ENCODE results near the gene LONRF3.
A peak's percentile ranks its signal among the peaks of the same experiment; 100 is the strongest.
"Not testable (repeated sequence)": the region's sequence is repeated elsewhere in the genome, so short reads cannot be mapped to it uniquely, and the experiment has no call there.

The LONRF3 gene

GRCh38 chrX:118988911-118989310 is 14.5 kb downstream of the LONRF3 start:
- no peak for DNase-seq

GRCh38 chrX:118989886-118990285 is 15.5 kb downstream of the LONRF3 start:
- no peak for DNase-seq

- DNase-seq = no peak
Observed at GRCh38 chrX:118990512-118991227, 16.3 kb downstream of the LONRF3 start.

GRCh38 chrX:118992441-118993121 is 18.2 kb downstream of the LONRF3 start:
- not testable (repeated sequence) for DNase-seq

- no peak for DNase-seq
Observed at GRCh38 chrX:119003462-119003861, 29.0 kb downstream of the LONRF3 start.

GRCh38 chrX:119004920-119005524 is 30.6 kb downstream of the LONRF3 start:
- peak; percentile 6 to 30 (median 9) for DNase-seq

GRCh38 chrX:119007189-119007770 is 32.9 kb downstream of the LONRF3 start:
- DNase-seq = no peak

GRCh38 chrX:119008110-119008744 is 33.8 kb downstream of the LONRF3 start:
- DNase-seq = peak in 2 of 5 experiments; percentile 2 to 7

GRCh38 chrX:119009071-119009470 is 34.7 kb downstream of the LONRF3 start:
- no peak for DNase-seq

GRCh38 chrX:119010491-119010890 is 36.1 kb downstream of the LONRF3 start:
- DNase-seq = no peak

GRCh38 chrX:119013164-119013563 is 38.7 kb downstream of the LONRF3 start:
- no peak for DNase-seq

GRCh38 chrX:119015407-119016237 is 41.2 kb downstream of the LONRF3 start:
- peak in 1 of 5 experiments; percentile 2 for DNase-seq

- no peak for DNase-seq
Observed at GRCh38 chrX:119017077-119017476, 42.7 kb downstream of the LONRF3 start.

GRCh38 chrX:119025900-119026299 is 51.5 kb downstream of the LONRF3 start:
- no peak for DNase-seq

- DNase-seq = not testable (repeated sequence)
Observed at GRCh38 chrX:119026344-119026743, 51.9 kb downstream of the LONRF3 start.

- DNase-seq = not testable (repeated sequence)
Observed at GRCh38 chrX:119027960-119028732, 53.7 kb downstream of the LONRF3 start.

GRCh38 chrX:119028733-119029330 is 54.4 kb downstream of the LONRF3 start:
- DNase-seq = no peak

GRCh38 chrX:119029656-119030055 is 55.2 kb downstream of the LONRF3 start:
- DNase-seq = not testable (repeated sequence)

GRCh38 chrX:119030990-119031389 is 56.6 kb downstream of the LONRF3 start:
- no peak for DNase-seq

Measured in T-helper 2 cell (primary cell).